ENCODE measurements around the gene EFCAB11. TPM values are rescaled to one million over a fixed set of nuclear protein-coding genes. Genes with fewer than 3 reads are reported as not detected.

Gene EFCAB11
- total and polyA plus RNA-seq, 2 of the 8 experiments (the other 6 are each of a cell fraction or from before 2014, with no cell fraction given), result 6.8 to 12.8 TPM

DNA sequence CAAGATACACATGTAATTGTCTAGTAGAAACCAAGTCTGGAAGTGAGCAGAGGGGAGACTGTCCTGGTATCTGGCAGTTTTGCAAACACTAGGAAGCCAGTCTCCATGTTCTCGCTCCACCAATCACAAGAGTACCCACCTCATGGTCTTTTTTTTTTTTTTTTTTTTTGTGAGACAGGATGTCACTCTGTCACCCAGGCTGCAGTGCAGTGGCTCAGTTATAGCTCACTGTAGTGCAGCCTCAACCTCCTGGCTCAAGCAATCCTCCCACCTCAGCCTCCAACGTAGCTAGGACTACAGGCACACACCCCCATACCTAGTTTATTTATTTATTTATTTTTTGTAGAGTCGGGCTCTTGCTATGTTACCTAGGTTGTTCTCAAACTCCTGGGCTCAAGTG, 189.2 kb downstream of the EFCAB11 start:
- H3K79me2 ChIP-seq (ENCODE audit: control insufficient read depth in 1 of 2, insufficient read depth in 2 of 2, low read length in 2 of 2), result no peaks in the 10 kb centered on the region
- H2AFZ ChIP-seq (ENCODE audit: low read length), result no peak overlapping the region
- no peak overlapping the region for H2BK120ac ChIP-seq (replicated peaks; ENCODE audit: low read depth, low read length)
- no peak overlapping the region for H3K9ac ChIP-seq (replicated peaks in 1 of 4; ENCODE audit: extremely low read depth in 1 of 4, low read depth in 3 of 4, low read length in 3 of 4)
- no peak overlapping the region for H4K91ac ChIP-seq (replicated peaks; ENCODE audit: insufficient read length, low read length)
- H3K9me3 ChIP-seq (ENCODE audit: insufficient read depth in 2 of 2, low read depth in 1 of 2, low read length in 1 of 2), result no peaks in the 10 kb centered on the region
- no peak overlapping the region for H4K5ac ChIP-seq (ENCODE audit: insufficient read length, low read depth, low read length)
- no peaks in the 10 kb centered on the region; a peak in 1 of 7 replicates for H3K4me1 ChIP-seq (replicated peaks in 1 of 4; ENCODE audit: control insufficient read depth in 3 of 4, insufficient read depth in 4 of 4, low read length in 3 of 4)
- POLR2A ChIA-PET (ENCODE audit: partially characterized antibody), result no interaction called here
- H3K4ac ChIP-seq (replicated peaks; ENCODE audit: insufficient read length, low read depth, low read length), result no peak overlapping the region
- no peak overlapping the region for H4K8ac ChIP-seq (ENCODE audit: extremely low read depth, insufficient read depth, low read length)
- no peaks in the 10 kb centered on the region for H4K20me1 ChIP-seq (replicated peaks in 1 of 2; ENCODE audit: control insufficient read depth in 1 of 2, insufficient read depth in 2 of 2, low read length in 2 of 2)
- FAIRE-seq (no peak), DNase-seq (ENCODE audit: low read depth in 1 of 2, low spot score in 2 of 2) (no peak)
- H3K27ac ChIP-seq (ENCODE audit: low read depth, low read length), result no peak overlapping the region
- no peak overlapping the region for H2BK20ac ChIP-seq (ENCODE audit: low read length)
- WGBS, 2 experiments (ENCODE audit: extremely low coverage in 1 of 2, insufficient coverage in 1 of 2, insufficient read length in 1 of 2, insufficient replicate concordance in 2 of 2, low coverage in 1 of 2, low lambda C conversion rate in 2 of 2, missing lambda C conversion rate in 1 of 2), result 82% methylated on average over 3 of the region's 3 CpGs; no CpG with 5 or more reads in 1 of the 2 experiments
- no peak overlapping the region for H2BK15ac ChIP-seq (ENCODE audit: low read length)
- no peak overlapping the region for H3K14ac ChIP-seq (ENCODE audit: insufficient read length)
- CTCF ChIA-PET (ENCODE audit: partially characterized antibody), result interaction anchor here (0.6 to 1.8 kb wide), 3 partner anchors 15 to 412 kb away, joined by 3 to 8 read pairs (median 3); no protein-coding TSS in a partner anchor
- H3K36me3 ChIP-seq (ENCODE audit: control insufficient read depth in 2 of 4, insufficient read depth in 4 of 4, low read length in 3 of 4), result no peaks in the 10 kb centered on the region
- no peak overlapping the region for H2BK12ac ChIP-seq (ENCODE audit: low read depth, low read length)
- no peak overlapping the region for H3K56ac ChIP-seq (replicated peaks; ENCODE audit: insufficient read length, low read depth, low read length)
- no peak overlapping the region for H2BK5ac ChIP-seq (ENCODE audit: low read depth, low read length)
- no peaks in the 10 kb centered on the region for H3K23me2 ChIP-seq (ENCODE audit: low read depth, low read length)
- no peak overlapping the region for H3K4me3 ChIP-seq (ENCODE audit: extremely low read depth in 1 of 4, insufficient read depth in 2 of 4, low read depth in 3 of 4, low read length in 4 of 4)
- H3K79me1 ChIP-seq (ENCODE audit: low read depth, low read length), result no peaks in the 10 kb centered on the region
- no peak overlapping the region for H3K18ac ChIP-seq (ENCODE audit: extremely low read depth, low read length)
- H3K27me3 ChIP-seq (replicated peaks in 1 of 4; ENCODE audit: control insufficient read depth in 3 of 4, extremely low read depth in 1 of 4, insufficient read depth in 3 of 4, low read length in 3 of 4), result no peaks in the 10 kb centered on the region
- no peak overlapping the region for H2AK5ac ChIP-seq (ENCODE audit: low read depth, low read length)
- H3K23ac ChIP-seq (ENCODE audit: insufficient read length), result no peak overlapping the region
- H3K4me2 ChIP-seq (ENCODE audit: insufficient read depth in 1 of 2, low read depth in 2 of 2, low read length in 2 of 2), result no peak overlapping the region
- TF ChIP-seq HDAC2 (IDR thresholded peaks at IDR 0.05; ENCODE audit: borderline replicate concordance in 1 of 2, low read depth in 2 of 2, low read length in 2 of 2), result no peak
- TF ChIP-seq RAD21 (IDR thresholded peaks at IDR 0.05 in 1 of 2, conservative IDR thresholded peaks at IDR 0.05 in 1 of 2; ENCODE audit: low read depth in 2 of 2, low read length in 2 of 2), result no peak
- no peak for TF ChIP-seq SP4 (IDR thresholded peaks at IDR 0.05; ENCODE audit: low read length)
- TF ChIP-seq TAF7 (optimal IDR thresholded peaks at IDR 0.05; ENCODE audit: borderline replicate concordance, low read depth, low read length), result no peak
- TF ChIP-seq POLR2A (IDR thresholded peaks at IDR 0.05; ENCODE audit: control extremely low read depth in 1 of 2, low read depth in 2 of 2, low read length in 2 of 2), result no peak
- TF ChIP-seq SIN3A (conservative IDR thresholded peaks at IDR 0.05 in 1 of 2, IDR thresholded peaks at IDR 0.05 in 1 of 2; ENCODE audit: low read depth in 1 of 2, low read length in 2 of 2), result no peak
- no peak for TF ChIP-seq EGR1 (IDR thresholded peaks at IDR 0.05; ENCODE audit: borderline replicate concordance, low read depth, low read length)
- no peak for TF ChIP-seq NANOG (IDR thresholded peaks at IDR 0.05; ENCODE audit: insufficient read depth, low read depth, low read length, poor library complexity, severe bottlenecking)
- no peak for TF ChIP-seq KDM1A (IDR thresholded peaks at IDR 0.05; ENCODE audit: borderline replicate concordance, low read length)
- TF ChIP-seq TBP (IDR thresholded peaks at IDR 0.05; ENCODE audit: low read depth, low read length), result no peak
- no peak for TF ChIP-seq HDAC6 (IDR thresholded peaks at IDR 0.05; ENCODE audit: low read depth, low read length)
- no peak for TF ChIP-seq CREB1 (IDR thresholded peaks at IDR 0.05)
- TF ChIP-seq SIRT6 (IDR thresholded peaks at IDR 0.05; ENCODE audit: low read length), result no peak
- no peak for TF ChIP-seq KDM4A (IDR thresholded peaks at IDR 0.05; ENCODE audit: low read depth, low read length, severe bottlenecking)
- TF ChIP-seq CBX8 (IDR thresholded peaks at IDR 0.05; ENCODE audit: borderline replicate concordance, low read depth, low read length), result no peak
